Activated T-helper 9 cell treated with anti-CD3 and anti-CD28 coated beads, Interleukin-2, amount 50 U/mL, for 16 hours (primary cell): ENCODE measurements around the gene TRIM8.

Experiments used
- DNase-seq: peaks from one replicate; pipeline ENCODE4 v3.0.0-alpha.2; 2020; ENCODE audit warnings: low read depth

TRIM8 gene

GRCh38 chr10:102616066-102616770 is 28.1 kb upstream of the TRIM8 start:
- DNase-seq = no peak

DNA sequence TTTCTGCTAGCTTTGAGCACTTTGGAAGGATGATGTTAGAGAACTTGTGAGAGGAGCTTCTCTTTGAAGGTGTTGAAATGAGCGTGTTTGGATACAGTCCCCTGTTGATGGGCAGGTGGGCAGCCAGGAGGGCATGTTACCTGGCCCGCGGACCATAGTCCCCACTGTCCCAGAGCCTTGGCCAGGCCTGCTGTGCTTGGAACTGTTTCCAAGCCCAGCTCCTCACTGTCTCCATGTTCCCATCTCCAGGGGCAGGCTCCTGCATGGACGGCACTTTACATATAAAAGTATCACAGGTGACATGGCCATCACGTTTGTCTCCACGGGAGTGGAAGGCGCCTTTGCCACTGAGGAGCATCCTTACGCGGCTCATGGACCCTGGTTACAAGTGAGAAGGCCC is 27.2 kb upstream of the TRIM8 start:
- DNase-seq = no peak

- DNase-seq = no peak
Observed at GRCh38 chr10:102617816-102618215, 26.5 kb upstream of the TRIM8 start.

GRCh38 chr10:102619281-102619981 is 24.8 kb upstream of the TRIM8 start:
- no peak for DNase-seq

DNA sequence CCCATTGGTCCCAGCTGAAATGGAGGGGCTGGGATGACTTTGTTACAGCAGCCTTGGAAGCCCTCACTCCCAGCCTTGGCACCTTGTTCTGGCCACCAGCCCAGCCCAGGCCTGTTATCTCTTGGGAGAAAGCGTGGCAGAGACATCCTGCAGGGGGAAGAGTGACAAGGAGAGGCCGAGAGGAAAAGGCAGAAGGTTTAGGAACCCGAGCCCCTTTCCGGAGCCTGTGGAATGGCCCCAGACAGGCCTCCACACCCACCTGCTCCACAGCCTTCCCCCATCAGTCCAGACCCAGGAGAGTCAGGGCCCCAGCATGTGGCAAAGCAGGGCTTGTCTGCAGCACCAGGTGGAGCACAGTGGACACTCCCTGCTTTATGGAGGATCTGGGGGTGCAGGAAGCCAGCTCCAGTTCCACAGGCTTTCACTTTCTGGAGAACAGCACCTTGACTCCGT is 24.1 kb upstream of the TRIM8 start:
- no peak for DNase-seq

DNA sequence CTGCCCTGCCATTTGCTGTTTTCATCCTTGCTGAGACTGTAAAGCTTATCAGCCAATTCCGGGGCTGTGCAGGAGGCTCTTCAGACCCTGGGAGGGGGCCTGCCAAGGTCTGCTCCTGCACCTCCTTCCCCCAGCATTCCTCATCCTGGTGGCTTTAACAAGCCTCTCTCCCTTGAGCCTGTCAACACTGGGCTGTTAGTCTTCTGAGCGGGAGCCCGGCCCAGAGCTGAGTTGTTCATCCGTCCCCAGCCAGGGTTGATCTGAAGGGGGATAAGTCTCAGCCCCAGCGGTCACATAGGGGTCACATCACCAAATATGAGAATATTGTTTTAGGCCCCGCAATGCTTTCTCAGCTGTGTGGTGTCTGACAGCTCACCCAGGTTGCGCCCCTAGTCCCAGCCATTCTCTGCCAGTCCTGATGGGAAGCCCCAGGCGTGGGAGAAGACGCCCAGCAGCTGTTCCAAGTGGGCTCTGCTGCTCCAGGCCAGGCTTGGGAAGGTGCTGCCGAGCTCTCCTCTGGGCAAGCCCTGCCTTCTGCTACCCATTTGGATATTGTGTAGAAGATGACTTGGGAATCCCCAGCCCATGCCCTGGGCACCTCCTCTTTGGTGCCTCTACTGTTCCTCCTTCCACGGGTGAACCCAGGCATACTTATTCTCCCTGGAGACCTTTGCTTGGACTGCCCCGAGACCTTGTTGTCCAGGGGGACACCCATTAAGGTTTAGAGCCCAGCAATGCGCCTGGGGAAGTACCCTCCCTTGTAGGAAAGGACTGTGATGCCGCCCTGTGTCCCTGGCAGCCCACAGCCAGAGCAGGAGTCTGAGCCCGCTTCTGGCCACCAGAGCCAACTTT is 23.5 kb upstream of the TRIM8 start:
- DNase-seq = no peak

GRCh38 chr10:102621443-102622325 is 22.6 kb upstream of the TRIM8 start:
- DNase-seq = no peak

GRCh38 chr10:102624094-102624493 is 20.2 kb upstream of the TRIM8 start:
- DNase-seq = no peak

- DNase-seq = no peak
Observed at GRCh38 chr10:102624751-102625645, 19.3 kb upstream of the TRIM8 start.

GRCh38 chr10:102626026-102626685 is 18.1 kb upstream of the TRIM8 start:
- DNase-seq = no peak

DNA sequence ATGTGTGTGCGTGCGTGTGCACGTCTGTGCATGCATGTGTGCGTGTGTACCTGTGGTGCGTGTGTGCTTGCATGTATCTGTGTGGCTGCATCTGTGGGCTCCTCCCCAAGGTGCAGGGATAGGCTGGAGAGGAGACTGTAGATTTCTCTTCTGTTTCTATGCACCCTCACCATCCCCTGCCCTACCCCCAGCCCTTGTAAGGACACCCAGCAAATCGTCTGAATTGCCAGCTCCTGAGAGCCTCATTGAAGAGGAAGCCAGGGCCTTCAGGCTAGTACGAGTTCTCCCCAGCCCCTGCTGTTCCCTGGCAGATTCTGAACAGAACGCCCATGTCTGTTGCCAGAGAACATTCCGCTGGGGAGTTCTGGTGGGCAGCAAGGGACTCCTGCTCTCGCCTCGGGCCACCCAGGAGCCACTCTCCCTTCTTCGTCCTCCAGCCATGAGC is 17.0 kb upstream of the TRIM8 start:
- no peak for DNase-seq

- DNase-seq = no peak
Observed at GRCh38 chr10:102627736-102628293, 16.5 kb upstream of the TRIM8 start.

DNA sequence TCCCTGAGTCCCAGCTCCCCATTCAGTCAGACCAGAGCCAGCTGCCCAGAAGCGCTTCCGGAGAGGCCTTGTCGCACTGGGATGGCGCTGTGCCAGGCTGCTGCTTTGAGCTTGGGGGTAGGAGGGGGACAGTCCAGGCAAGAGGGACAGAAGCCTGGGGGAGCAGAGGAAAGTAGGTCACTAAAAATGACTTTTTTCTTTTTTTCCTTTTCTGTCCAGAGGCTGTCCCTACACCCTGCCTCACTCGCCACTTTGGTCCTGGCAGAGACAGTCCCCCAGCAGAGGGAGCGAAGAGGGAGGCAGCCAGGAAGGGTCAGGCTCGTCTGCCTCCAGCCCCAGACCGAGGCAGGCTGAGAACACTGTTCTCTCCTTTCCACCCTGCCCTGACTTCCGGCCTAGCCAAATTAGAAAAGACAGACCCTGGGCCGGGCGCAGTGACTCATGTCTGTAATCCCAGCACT is 15.8 kb upstream of the TRIM8 start:
- no peak for DNase-seq

- no peak for DNase-seq
Observed at GRCh38 chr10:102629661-102630614, 14.3 kb upstream of the TRIM8 start.

- DNase-seq = no peak
Observed at GRCh38 chr10:102630663-102631062, 13.6 kb upstream of the TRIM8 start.

GRCh38 chr10:102631525-102632393 is 12.5 kb upstream of the TRIM8 start:
- DNase-seq = no peak

DNA sequence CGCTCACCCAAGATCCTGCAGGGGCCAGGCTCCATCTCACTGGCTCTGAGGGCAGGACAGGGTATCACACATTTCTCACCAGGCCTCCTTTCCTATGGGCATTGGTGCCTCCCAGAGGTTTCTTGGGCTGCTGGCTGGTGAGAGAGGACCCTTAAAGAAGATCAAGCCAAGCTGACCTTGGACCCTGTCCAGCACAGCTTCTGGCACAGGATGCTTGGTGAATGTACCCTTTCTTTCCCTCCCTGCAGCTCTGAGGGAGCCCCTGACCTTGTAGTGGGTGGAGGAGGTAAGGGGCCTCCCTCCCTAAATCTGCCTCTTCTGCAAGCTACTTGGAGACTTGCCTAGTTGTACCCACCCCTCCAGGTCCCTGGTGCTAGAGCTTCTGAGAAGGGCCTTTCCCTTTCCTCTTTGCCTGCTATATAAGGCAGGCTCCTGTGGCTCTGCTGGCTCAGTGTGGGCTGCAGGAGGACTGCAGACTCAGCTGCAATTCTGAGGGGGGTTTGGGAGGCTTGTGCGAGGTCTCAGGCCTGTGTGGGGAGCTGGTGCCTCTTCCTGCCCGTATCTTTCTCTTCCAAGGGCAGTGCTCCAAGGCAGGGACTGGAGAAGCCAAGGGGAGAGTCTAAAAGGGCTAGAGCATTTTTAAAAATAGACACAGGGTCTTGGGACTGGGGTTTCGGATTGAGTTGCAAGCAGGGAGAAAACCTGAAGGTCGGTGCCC is 11.7 kb upstream of the TRIM8 start:
- no peak for DNase-seq
